ENCODE data around the gene ACKR2.
"Not testable (repeated sequence)": the region's sequence is repeated elsewhere in the genome, so short reads cannot be mapped to it uniquely, and the experiment has no call there.

The ACKR2 gene

DNA sequence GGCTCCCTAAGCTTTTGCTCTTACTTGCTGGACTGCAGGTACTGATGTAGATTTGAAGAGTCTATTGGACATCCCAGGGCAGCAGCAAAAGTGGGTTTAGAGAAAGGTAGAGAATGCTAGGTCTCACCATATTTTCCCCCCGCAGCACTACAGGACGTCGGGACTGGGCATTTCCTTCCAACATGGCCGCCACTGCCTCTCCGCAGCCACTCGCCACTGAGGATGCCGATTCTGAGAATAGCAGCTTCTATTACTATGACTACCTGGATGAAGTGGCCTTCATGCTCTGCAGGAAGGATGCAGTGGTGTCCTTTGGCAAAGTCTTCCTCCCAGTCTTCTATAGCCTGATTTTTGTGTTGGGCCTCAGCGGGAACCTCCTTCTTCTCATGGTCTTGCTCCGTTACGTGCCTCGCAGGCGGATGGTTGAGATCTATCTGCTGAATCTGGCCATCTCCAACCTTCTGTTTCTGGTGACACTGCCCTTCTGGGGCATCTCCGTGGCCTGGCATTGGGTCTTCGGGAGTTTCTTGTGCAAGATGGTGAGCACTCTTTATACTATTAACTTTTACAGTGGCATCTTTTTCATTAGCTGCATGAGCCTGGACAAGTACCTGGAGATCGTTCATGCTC is 55.2 kb downstream of the ACKR2 start:
- DNase-seq (ENCODE audit: low read depth) = no peak

DNA sequence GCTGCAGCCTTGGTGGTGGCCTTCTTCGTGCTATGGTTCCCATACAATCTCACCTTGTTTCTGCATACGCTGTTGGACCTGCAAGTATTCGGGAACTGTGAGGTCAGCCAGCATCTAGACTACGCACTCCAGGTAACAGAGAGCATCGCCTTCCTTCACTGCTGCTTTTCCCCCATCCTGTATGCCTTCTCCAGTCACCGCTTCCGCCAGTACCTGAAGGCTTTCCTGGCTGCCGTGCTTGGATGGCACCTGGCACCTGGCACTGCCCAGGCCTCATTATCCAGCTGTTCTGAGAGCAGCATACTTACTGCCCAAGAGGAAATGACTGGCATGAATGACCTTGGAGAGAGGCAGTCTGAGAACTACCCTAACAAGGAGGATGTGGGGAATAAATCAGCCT is 56.0 kb downstream of the ACKR2 start:
- DNase-seq (ENCODE audit: low read depth) = no peak

DNA sequence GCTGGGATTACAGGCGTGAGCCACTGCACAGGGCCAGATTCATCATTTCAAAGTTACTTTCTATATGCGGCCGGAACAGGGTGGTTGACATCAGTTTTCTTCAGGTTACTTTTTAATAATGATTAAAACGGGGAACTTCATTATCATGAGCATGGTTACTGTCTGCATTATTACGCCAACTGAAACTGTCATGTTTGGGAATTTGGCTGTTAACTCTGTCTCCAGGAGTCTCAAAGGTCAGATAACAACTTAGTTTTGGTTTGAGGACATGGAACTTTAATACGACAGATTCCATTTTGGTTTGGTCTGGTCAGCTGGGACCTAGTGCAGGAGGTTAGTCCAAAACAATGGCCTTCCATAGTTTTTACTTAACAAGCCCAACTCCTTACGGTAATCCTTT is 57.9 kb downstream of the ACKR2 start:
- DNase-seq (ENCODE audit: low read depth) = no peak

DNA sequence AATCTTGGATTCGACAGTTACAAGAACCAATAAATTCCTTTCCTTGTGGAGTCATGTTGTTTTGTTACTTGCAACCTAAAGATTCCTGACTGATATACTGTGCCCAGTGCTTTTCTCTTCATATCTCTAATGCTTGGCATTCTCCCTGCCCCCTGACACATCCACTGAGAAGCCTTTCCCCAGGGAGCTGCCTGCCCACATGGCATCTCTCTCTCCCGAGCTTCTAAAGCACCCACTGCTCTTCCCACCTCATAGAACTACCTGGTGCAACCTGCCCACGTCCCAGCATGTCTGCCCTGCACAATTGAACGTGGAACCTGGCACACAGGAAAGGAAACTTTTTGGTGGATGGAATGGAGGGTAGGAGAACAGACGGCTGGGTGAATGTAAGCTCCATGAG is 59.6 kb downstream of the ACKR2 start:
- DNase-seq (ENCODE audit: low read depth) = no peak

DNA sequence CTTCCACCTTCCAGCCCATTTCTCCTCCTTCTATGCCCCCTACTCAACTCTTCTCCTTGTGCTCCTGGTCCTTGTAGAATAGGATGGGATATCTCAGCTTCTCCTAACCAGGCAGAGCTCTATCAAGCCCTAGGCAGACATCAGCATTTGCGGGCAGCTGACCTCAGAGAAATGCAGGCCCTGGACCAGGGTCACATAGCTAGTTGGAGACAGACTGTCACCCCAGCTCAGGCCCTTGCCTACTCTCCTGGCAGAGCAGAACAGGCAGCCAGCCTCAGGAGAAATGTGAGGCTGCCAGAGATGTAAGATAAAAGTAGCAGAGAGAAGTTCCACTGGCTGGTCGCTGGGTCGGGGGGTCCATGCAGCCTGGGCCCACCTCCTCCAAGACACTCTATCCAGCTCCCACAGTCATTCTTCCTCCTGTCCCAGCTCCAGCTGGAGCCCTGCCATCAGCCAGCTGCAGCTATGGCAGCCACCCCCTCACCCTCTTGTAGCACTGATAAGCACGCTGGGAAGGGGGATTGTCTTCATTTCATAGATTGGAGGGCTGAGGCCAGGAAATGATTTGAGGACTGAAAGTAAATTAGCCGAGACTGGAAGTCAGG is 62.4 kb downstream of the ACKR2 start:
- DNase-seq (ENCODE audit: low read depth) = no peak

- no peak for DNase-seq (ENCODE audit: low read depth)
Observed at GRCh38 chr3:42872718-42873117, 63.5 kb downstream of the ACKR2 start.

- no peak for DNase-seq (ENCODE audit: low read depth)
Observed at GRCh38 chr3:42873221-42873982, 64.2 kb downstream of the ACKR2 start.

- DNase-seq (ENCODE audit: low read depth) = no peak
Observed at GRCh38 chr3:42874749-42875148, 65.5 kb downstream of the ACKR2 start.

GRCh38 chr3:42875325-42876151 is 66.3 kb downstream of the ACKR2 start, which contains the start of gene CYP8B1:
TSS of gene CYP8B1 (minus strand) at chr3:42875879. CDS start at chr3:42875816, 63 bp downstream.
- DNase-seq (ENCODE audit: low read depth) = no peak

DNA sequence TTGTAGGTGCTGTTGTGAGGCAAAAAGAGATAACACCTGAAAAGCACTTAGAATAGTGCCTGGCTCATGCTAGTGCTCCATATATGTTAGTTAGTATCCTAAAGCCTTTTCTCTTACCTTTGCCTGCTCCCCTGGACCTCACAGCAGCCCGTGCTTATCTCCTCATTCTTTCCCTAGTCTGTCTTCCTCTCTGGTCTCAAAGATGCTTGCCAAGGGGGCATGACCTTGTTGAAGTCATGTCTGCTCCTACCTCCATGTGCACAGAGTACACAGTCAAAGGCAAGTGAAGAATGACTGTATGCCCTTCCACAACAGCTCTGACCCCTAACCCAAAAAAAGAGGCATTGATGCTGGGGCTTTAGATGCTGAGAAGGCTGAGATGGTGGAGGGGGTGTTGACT is 67.2 kb downstream of the ACKR2 start:
- DNase-seq (ENCODE audit: low read depth) = no peak

GRCh38 chr3:42876940-42877720 is 67.9 kb downstream of the ACKR2 start:
- no peak for DNase-seq (ENCODE audit: low read depth)

DNA sequence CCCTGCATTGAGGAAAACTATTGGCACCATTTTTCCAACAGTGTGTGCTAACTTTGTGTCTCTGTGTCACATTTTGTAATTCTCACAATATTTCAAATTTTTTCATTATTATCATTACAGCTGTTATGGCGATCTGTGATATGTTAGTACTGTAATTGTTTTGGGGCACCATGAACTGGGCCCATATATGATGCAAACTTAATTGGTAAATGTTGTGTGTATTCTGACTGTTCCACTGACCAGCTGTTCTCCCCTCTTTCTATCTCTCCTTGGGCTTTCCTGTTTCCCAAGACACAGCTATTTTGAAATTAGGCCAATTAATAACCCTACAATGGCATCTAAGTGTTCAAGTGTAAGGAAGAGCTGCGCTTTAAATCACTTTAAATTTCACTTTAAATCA is 68.6 kb downstream of the ACKR2 start:
- DNase-seq (ENCODE audit: low read depth) = no peak

DNA sequence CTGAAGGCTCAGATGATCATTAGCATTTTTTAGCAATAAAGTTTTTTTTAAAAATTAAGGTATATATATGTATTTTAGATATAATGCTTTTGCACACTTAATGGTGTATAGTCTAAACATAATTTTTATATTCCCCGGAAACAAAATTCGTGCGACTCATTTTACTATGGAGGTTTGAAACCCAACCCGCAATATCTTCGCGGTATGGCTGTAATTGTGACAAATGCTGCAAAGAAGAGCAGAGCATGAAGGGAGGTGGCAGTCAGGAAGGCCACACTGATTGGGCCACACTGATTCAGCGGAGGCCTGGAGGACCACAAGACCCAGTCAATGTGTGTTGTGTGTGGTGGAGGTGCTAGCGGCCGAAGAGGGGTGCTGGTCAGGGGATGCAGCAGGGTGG is 70.9 kb downstream of the ACKR2 start:
- DNase-seq (ENCODE audit: low read depth) = no peak

DNA sequence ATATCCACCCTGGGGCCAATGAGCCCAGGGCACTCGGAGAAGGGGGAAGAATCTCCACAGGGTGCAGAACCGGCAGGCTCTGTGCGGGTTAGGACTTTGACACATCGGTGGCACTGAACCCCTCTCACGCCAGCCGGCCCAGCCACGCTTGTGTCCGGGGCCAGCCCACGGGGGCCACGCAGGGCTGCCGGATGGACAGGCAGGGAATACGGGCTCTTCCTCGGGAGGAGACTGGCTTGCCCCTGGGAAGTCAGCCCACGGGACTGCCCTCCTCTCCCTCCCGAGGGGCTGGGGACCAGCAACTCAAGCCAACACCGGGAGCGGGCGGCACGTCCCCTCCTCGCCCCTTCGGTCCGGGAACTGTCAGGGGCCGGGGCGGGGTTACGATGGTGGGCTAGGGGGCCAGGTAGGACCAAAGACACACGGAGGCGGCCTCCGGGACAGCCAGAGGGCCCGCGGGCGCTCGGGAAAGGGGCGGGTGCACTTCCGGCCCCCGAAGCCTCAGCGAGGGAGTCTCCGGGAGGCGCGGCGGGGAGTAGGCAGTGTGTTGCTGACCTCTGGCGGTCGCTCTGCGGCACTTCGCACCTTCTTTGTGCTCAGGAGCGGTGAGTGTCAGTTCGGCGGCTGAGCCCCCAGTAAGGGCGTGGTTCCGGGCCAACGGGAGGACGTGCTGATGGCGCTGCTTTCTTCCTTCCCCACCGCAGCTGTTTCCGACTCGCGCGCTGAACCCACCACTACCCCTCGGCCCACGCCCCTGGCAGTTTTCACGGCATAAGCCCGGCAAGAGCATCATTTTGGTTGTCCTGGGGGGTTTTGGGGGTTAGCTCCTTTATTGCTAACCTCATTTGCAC is 71.6 kb downstream of the ACKR2 start:
- DNase-seq (ENCODE audit: low read depth) = peak; percentile 84

GRCh38 chr3:42883251-42883930 is 74.1 kb downstream of the ACKR2 start:
- not testable (repeated sequence) for DNase-seq (ENCODE audit: low read depth)

DNA sequence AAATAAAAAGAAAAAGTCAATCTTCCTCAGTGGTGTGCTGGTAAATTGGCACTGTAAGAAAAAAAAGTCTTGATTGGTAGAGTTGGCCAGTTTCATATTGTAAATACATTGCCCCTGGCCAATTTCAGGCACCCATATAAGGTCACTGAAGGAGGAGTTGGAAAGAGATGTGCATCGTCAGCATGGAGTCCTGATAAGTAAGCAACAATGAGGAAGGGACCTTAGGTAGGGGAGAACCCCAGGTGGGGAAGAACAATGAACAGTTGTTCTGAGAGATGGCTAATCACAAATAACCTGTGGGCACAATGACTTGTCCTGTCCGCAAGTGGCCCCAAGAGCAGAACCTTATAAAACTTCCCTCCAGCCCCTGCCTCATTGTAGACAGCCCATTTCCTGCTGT is 75.1 kb downstream of the ACKR2 start:
- DNase-seq (ENCODE audit: low read depth) = no peak

- DNase-seq (ENCODE audit: low read depth) = no peak
Observed at GRCh38 chr3:42886294-42886822, 77.1 kb downstream of the ACKR2 start.

DNA sequence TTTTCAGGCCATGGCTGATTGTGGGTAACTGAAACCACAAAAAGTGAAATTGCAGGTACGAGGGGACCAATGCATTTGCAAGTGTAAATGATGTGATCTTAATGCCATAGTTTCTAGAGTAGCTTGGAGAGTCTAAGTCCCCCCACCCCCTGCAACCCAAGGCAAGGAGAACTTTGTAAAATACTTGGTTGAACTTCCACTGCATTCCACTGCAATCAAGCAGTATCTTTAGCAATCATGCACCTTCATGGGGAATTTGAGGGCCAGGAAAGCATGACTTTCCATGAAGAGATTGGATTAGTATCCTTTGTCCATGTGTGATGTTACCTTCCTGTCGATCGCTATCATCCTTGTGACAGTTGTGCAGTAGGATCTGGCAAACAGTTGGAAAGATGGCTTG is 77.8 kb downstream of the ACKR2 start:
- DNase-seq (ENCODE audit: low read depth) = no peak

GRCh38 chr3:42891042-42891441 is 81.8 kb downstream of the ACKR2 start:
- no peak for DNase-seq (ENCODE audit: low read depth)

DNA sequence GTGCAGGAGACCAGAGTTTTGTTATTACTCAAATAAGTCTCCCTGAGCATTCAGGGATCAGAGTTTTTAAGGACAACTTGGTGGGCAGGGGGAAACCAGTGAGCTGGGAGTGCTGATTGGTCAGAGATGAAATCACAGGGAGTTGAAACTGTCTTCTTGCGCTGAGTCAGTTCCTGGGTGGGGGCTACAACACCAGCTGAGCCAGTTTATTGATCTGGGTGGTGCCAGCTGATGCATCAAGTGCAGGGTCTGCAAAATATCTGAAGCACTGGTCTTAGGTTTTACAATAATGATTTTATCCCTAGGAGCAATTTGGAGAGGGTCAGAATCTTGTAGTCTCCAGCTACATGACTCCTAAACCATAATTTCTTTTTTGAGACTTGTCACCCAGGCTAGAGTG is 82.9 kb downstream of the ACKR2 start:
- no peak for DNase-seq (ENCODE audit: low read depth)
